TTC549 (cell line): ENCODE data around the gene ZNF462.
"Not testable (repeated sequence)": the region's sequence is repeated elsewhere in the genome, so short reads cannot be mapped to it uniquely, and the experiment has no call there.

Source experiments
- FAIRE-seq: peaks from 2 replicates; lab custom pipeline; 2012; peaks lifted over from hg19 to GRCh38; lab: Jason Lieb, UNC

Gene ZNF462

GRCh38 chr9:106887066-106887465, 24.1 kb downstream of the ZNF462 start:
- FAIRE-seq = no peak

- no peak for FAIRE-seq
Observed at GRCh38 chr9:106889061-106889590, 26.2 kb downstream of the ZNF462 start.

GRCh38 chr9:106890608-106891007, 27.6 kb downstream of the ZNF462 start:
- FAIRE-seq = no peak

- no peak for FAIRE-seq
Observed at GRCh38 chr9:106891286-106891685, 28.3 kb downstream of the ZNF462 start.

GRCh38 chr9:106892632-106893031, 29.7 kb downstream of the ZNF462 start:
- FAIRE-seq = no peak

- FAIRE-seq = no peak
Observed at GRCh38 chr9:106893088-106893487, 30.1 kb downstream of the ZNF462 start.

GRCh38 chr9:106896695-106897094, 33.7 kb downstream of the ZNF462 start:
- no peak for FAIRE-seq

- FAIRE-seq = no peak
Observed at GRCh38 chr9:106897236-106897635, 34.3 kb downstream of the ZNF462 start.

GRCh38 chr9:106897751-106898150, 34.8 kb downstream of the ZNF462 start:
- FAIRE-seq = no peak

- not testable (repeated sequence) for FAIRE-seq
Observed at GRCh38 chr9:106900523-106900922, 37.6 kb downstream of the ZNF462 start.

GRCh38 chr9:106906129-106906528, 43.2 kb downstream of the ZNF462 start:
- no peak for FAIRE-seq

GRCh38 chr9:106911951-106912350, 49.0 kb downstream of the ZNF462 start:
- FAIRE-seq = no peak

GRCh38 chr9:106913276-106913675, 50.3 kb downstream of the ZNF462 start:
- no peak for FAIRE-seq

GRCh38 chr9:106915851-106916250, 52.9 kb downstream of the ZNF462 start:
- FAIRE-seq = no peak

GRCh38 chr9:106916466-106917235, 53.7 kb downstream of the ZNF462 start:
- FAIRE-seq = no peak

GRCh38 chr9:106918825-106919509, 56.0 kb downstream of the ZNF462 start:
- FAIRE-seq = no peak

- FAIRE-seq = no peak
Observed at GRCh38 chr9:106920091-106920490, 57.1 kb downstream of the ZNF462 start.

GRCh38 chr9:106920701-106921283, 57.8 kb downstream of the ZNF462 start:
- no peak for FAIRE-seq

- no peak for FAIRE-seq
Observed at GRCh38 chr9:106921341-106921899, 58.5 kb downstream of the ZNF462 start.

- FAIRE-seq = no peak
Observed at GRCh38 chr9:106922026-106922425, 59.1 kb downstream of the ZNF462 start.

GRCh38 chr9:106925392-106925791, 62.4 kb downstream of the ZNF462 start:
- FAIRE-seq = no peak

- no peak for FAIRE-seq
Observed at GRCh38 chr9:106927916-106928315, 65.0 kb downstream of the ZNF462 start.

- FAIRE-seq = no peak
Observed at GRCh38 chr9:106928350-106928749, 65.4 kb downstream of the ZNF462 start.
